Panc1 (cell line): Measurements from ENCODE around the gene RRAGC.

Source experiments
- POLR2AphosphoS5 ChIP-seq: IDR thresholded peaks from 2 replicates; pipeline ENCODE4 v1.6.1; 2012; ENCODE audit warnings: mild to moderate bottlenecking, low read depth, low read length, moderate library complexity
- SIN3A ChIP-seq: IDR thresholded peaks from 2 replicates; pipeline ENCODE4 v1.6.1; 2012; ENCODE audit warnings: low read depth, mild to moderate bottlenecking, low read length, moderate library complexity, borderline replicate concordance; ENCODE audit not compliant: insufficient read depth
- TF ChIP-seq, protein P1 (sequence below): fragments of 450-650 bp; IDR thresholded peaks from 2 replicates; pipeline ENCODE4 v1.5.1; 2017; ENCODE audit warnings: mild to moderate bottlenecking
- TF ChIP-seq, protein P2 (sequence below), 2 experiments: IDR thresholded peaks; 2 replicates each; pipeline ENCODE4 v1.6.1; 2011 to 2012; ENCODE audit warnings: low read depth in 2 of 2, control low read depth in 1 of 2, low read length in 1 of 2, mild to moderate bottlenecking in 1 of 2, moderate library complexity in 1 of 2; ENCODE audit not compliant: insufficient read depth in 1 of 2

DNA sequence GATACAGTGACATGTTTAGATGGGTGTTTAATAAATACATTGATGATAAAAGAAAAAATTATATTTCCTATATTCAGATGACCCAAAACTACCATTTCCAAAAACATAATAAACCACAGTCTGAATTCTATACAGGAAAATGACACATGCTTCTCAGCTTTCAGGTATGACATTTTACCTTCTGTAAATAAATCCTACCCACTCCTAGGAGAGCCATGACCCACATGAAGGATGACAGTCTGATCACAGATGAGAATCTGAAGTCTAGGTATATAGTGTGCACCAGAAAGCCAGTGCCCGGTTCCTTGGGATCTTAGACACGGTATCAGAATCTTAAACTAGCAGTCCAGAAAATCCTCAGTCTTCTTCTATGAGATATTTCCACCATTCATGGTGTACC is 25.5 kb upstream of the RRAGC start:
- TF ChIP-seq, protein P1, sequence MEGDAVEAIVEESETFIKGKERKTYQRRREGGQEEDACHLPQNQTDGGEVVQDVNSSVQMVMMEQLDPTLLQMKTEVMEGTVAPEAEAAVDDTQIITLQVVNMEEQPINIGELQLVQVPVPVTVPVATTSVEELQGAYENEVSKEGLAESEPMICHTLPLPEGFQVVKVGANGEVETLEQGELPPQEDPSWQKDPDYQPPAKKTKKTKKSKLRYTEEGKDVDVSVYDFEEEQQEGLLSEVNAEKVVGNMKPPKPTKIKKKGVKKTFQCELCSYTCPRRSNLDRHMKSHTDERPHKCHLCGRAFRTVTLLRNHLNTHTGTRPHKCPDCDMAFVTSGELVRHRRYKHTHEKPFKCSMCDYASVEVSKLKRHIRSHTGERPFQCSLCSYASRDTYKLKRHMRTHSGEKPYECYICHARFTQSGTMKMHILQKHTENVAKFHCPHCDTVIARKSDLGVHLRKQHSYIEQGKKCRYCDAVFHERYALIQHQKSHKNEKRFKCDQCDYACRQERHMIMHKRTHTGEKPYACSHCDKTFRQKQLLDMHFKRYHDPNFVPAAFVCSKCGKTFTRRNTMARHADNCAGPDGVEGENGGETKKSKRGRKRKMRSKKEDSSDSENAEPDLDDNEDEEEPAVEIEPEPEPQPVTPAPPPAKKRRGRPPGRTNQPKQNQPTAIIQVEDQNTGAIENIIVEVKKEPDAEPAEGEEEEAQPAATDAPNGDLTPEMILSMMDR, result no peak
- TF ChIP-seq POLR2AphosphoS5, result no peak
- TF ChIP-seq SIN3A, result no peak
- TF ChIP-seq, protein P2, sequence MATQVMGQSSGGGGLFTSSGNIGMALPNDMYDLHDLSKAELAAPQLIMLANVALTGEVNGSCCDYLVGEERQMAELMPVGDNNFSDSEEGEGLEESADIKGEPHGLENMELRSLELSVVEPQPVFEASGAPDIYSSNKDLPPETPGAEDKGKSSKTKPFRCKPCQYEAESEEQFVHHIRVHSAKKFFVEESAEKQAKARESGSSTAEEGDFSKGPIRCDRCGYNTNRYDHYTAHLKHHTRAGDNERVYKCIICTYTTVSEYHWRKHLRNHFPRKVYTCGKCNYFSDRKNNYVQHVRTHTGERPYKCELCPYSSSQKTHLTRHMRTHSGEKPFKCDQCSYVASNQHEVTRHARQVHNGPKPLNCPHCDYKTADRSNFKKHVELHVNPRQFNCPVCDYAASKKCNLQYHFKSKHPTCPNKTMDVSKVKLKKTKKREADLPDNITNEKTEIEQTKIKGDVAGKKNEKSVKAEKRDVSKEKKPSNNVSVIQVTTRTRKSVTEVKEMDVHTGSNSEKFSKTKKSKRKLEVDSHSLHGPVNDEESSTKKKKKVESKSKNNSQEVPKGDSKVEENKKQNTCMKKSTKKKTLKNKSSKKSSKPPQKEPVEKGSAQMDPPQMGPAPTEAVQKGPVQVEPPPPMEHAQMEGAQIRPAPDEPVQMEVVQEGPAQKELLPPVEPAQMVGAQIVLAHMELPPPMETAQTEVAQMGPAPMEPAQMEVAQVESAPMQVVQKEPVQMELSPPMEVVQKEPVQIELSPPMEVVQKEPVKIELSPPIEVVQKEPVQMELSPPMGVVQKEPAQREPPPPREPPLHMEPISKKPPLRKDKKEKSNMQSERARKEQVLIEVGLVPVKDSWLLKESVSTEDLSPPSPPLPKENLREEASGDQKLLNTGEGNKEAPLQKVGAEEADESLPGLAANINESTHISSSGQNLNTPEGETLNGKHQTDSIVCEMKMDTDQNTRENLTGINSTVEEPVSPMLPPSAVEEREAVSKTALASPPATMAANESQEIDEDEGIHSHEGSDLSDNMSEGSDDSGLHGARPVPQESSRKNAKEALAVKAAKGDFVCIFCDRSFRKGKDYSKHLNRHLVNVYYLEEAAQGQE (IDR thresholded peaks at IDR 0.05; ENCODE audit: insufficient read depth in 1 of 2, low read depth in 2 of 2, low read length in 1 of 2), result no peak
